K562 (cell line): ENCODE data around the gene PRKG1. TPM values are rescaled to one million over a fixed set of nuclear protein-coding genes. Genes with fewer than 3 reads are reported as not detected.

Experiments
- CC2D1A ChIP-seq: fragments of 450-650 bp; IDR thresholded peaks from 2 replicates; pipeline ENCODE4 v1.6.1; 2017; ENCODE audit warnings: mild to moderate bottlenecking
- ELF2 ChIP-seq: fragments of 250-450 bp; sonication (Bioruptor Pico); IDR thresholded peaks from 2 replicates; pipeline ENCODE4 v1.5.0; 2021; ENCODE audit warnings: mild to moderate bottlenecking
- FUS ChIP-seq: fragments of 200-400 bp; formaldehyde crosslinking; optimal IDR thresholded peaks from 2 replicates; pipeline ENCODE3; 2017; ENCODE audit warnings: low read depth, low read length
- GABPA ChIP-seq: fragments of 200-800 bp; sonication (Bioruptor generic); conservative IDR thresholded peaks from 2 replicates; pipeline ENCODE4 v1.6.1; 2016; ENCODE audit warnings: low read depth, missing genetic modification characterization, missing compliant biosample characterization
- GTF2B ChIP-seq: IDR thresholded peaks from 2 replicates; pipeline ENCODE4 v1.6.1; 2011; ENCODE audit not compliant: insufficient read length; ENCODE audit errors: extremely low read depth
- HMG20A ChIP-seq: fragments of 450-650 bp; formaldehyde crosslinking; conservative IDR thresholded peaks from 2 replicates; pipeline ENCODE4 v1.4.0; 2020; ENCODE audit warnings: mild to moderate bottlenecking, mixed read lengths
- PHB2 ChIP-seq: fragments of 450-650 bp; IDR thresholded peaks from 2 replicates; pipeline ENCODE4 v1.6.1; 2017; ENCODE audit warnings: low read depth
- POLR2B ChIP-seq: fragments of 450-650 bp; IDR thresholded peaks from 2 replicates; pipeline ENCODE4 v1.6.1; 2018; ENCODE audit warnings: low read depth; ENCODE audit not compliant: partially characterized antibody
- SMARCC2 ChIP-seq: fragments of 450-650 bp; IDR thresholded peaks from 2 replicates; pipeline ENCODE4 v1.6.1; 2017; ENCODE audit warnings: antibody characterized with exemption, moderate library complexity, mild to moderate bottlenecking, low read depth
- ZKSCAN1 ChIP-seq: fragments of 150-350 bp; IDR thresholded peaks from 2 replicates; pipeline ENCODE4 v1.6.1; 2016; ENCODE audit warnings: low read depth, low read length
- polyA plus RNA-seq, 8 experiments: library from polyadenylated mRNA; depleted of rRNA in 4 of 8; stranded (reverse) in 5 of 8; unstranded in 3 of 8; fragments of >200 nt; fragmentation: Nextera tagmentation in 2 of 8; fragmentation: Illumina TruSeq in 1 of 8; extraction: Ambion mirVana in 2 of 8; extraction: Trizol in 1 of 8; gene quantifications; 2 replicates each; pipeline versions ENCODE4 v1.2.1 to v1.2.3, GENCODE V29; 2011 to 2014; ENCODE audit warnings: inconsistent platforms in 1 of 8, missing spikeins in 1 of 8
- total RNA-seq, 7 experiments: library from RNA; depleted of rRNA in 6 of 7; stranded (reverse); fragments of >200 nt in 6 of 7; fragmentation: Illumina TruSeq in 2 of 7; extraction: Trizol in 2 of 7; gene quantifications; 2 replicates each; pipeline versions ENCODE4 v1.2.1 to v1.2.3, GENCODE V29; 2011 to 2021; ENCODE audit warnings: low replicate concordance in 1 of 7
- TF ChIP-seq, protein P1 (sequence below): fragments of 250-450 bp; sonication (Bioruptor Pico); IDR thresholded peaks from 2 replicates; pipeline ENCODE4 v1.4.0; 2020; ENCODE audit warnings: mild to moderate bottlenecking, moderate library complexity
- TF ChIP-seq, protein P2 (sequence below), 2 experiments: IDR thresholded peaks; 2 replicates each; pipeline ENCODE4 v1.6.1; 2011; ENCODE audit warnings: borderline replicate concordance in 1 of 2, control low read depth in 1 of 2, low read depth in 1 of 2, low read length in 1 of 2, mild to moderate bottlenecking in 1 of 2, mixed read lengths in 1 of 2, moderate library complexity in 1 of 2; ENCODE audit not compliant: insufficient read depth in 1 of 2, insufficient read length in 1 of 2, poor library complexity in 1 of 2, severe bottlenecking in 1 of 2; ENCODE audit errors: extremely low read depth in 1 of 2

PRKG1 gene
- total and polyA plus RNA-seq, 9 of the 15 experiments (the other 6 are each of a cell fraction or from before 2014, with no cell fraction given): 0.22 TPM; not detected in 8

DNA sequence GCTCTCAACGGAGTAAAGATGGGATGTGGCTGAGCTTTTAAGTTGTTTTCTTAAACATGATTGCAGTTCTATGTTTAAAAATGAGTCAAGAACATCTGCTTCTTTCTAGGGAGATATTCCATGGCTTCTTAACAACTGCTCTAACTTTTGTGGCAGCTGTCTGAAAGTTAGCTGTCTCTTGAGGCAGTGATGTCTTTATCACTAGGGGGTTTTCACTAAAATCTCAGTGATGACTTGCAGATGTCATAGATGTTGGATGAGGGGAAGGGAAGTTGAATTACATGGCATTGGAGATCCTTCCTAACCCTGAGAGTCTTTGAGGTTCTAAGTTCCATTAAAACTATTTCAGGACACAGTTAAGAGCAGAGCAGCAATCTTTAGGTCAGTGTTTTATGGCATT lies 43.5 kb downstream of the PRKG1 start (continued):
- TF ChIP-seq, protein P1, sequence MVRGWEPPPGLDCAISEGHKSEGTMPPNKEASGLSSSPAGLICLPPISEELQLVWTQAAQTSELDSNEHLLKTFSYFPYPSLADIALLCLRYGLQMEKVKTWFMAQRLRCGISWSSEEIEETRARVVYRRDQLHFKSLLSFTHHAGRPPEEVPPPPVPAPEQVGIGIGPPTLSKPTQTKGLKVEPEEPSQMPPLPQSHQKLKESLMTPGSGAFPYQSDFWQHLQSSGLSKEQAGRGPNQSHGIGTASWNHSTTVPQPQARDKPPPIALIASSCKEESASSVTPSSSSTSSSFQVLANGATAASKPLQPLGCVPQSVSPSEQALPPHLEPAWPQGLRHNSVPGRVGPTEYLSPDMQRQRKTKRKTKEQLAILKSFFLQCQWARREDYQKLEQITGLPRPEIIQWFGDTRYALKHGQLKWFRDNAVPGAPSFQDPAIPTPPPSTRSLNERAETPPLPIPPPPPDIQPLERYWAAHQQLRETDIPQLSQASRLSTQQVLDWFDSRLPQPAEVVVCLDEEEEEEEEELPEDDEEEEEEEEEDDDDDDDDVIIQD: no peak
- TF ChIP-seq, protein P2, sequence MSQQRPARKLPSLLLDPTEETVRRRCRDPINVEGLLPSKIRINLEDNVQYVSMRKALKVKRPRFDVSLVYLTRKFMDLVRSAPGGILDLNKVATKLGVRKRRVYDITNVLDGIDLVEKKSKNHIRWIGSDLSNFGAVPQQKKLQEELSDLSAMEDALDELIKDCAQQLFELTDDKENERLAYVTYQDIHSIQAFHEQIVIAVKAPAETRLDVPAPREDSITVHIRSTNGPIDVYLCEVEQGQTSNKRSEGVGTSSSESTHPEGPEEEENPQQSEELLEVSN (IDR thresholded peaks at IDR 0.05; ENCODE audit: borderline replicate concordance in 1 of 2, extremely low read depth in 1 of 2, insufficient read depth in 1 of 2, insufficient read length in 1 of 2, low read depth in 1 of 2, low read length in 1 of 2, poor library complexity in 1 of 2, severe bottlenecking in 1 of 2): no peak
- no peak for TF ChIP-seq CC2D1A
- no peak for TF ChIP-seq ZKSCAN1
- TF ChIP-seq POLR2B: no peak
- TF ChIP-seq HMG20A (CRISPR knock-in tag): no peak
- no peak for TF ChIP-seq SMARCC2
- TF ChIP-seq PHB2: no peak
- TF ChIP-seq GTF2B: no peak
- no peak for TF ChIP-seq GABPA (tag)
- TF ChIP-seq FUS: no peak
- TF ChIP-seq ELF2 (CRISPR knock-in tag): no peak
